Choroid plexus epithelial cell (primary cell): ENCODE measurements around the gene PTPRU.

Experiments used
- DNase-seq: peaks from one replicate; pipeline ENCODE4 v3.0.0-alpha.2; 2010; ENCODE audit warnings: low read depth
- H3K4me3 ChIP-seq: 2 replicates; pipeline ENCODE4 v1.5.1; 2011; ENCODE audit warnings: low read depth, mild to moderate bottlenecking, control low read depth, low read length, moderate library complexity
- CTCF ChIP-seq: conservative IDR thresholded peaks from 2 replicates; pipeline ENCODE4 v1.5.1; 2011; ENCODE audit warnings: low read depth, mild to moderate bottlenecking, control low read depth, inconsistent platforms, low read length, moderate library complexity

Gene PTPRU

GRCh38 chr1:29266912-29267311, 30.6 kb downstream of the PTPRU start:
- TF ChIP-seq CTCF, result no peak
- no peak overlapping the region for H3K4me3 ChIP-seq
- no peak for DNase-seq

- TF ChIP-seq CTCF, result no peak
- DNase-seq, result no peak
- H3K4me3 ChIP-seq, result no peak overlapping the region
These were observed 31.2 kb downstream of the PTPRU start for GRCh38 chr1:29267321-29268070.

GRCh38 chr1:29269382-29269781, 33.1 kb downstream of the PTPRU start:
- H3K4me3 ChIP-seq, result no peak overlapping the region
- no peak for DNase-seq
- no peak for TF ChIP-seq CTCF

GRCh38 chr1:29270929-29271521, 34.7 kb downstream of the PTPRU start:
- no peak for TF ChIP-seq CTCF
- no peak for DNase-seq
- no peak overlapping the region for H3K4me3 ChIP-seq

- H3K4me3 ChIP-seq, result no peak overlapping the region
- peak; percentile 78 for DNase-seq
- peak; percentile 0 for TF ChIP-seq CTCF
These were observed 35.4 kb downstream of the PTPRU start for GRCh38 chr1:29271724-29272123.

GRCh38 chr1:29272147-29272907, 36.0 kb downstream of the PTPRU start:
- TF ChIP-seq CTCF, result peak; percentile 0
- H3K4me3 ChIP-seq, result no peak overlapping the region
- DNase-seq, result no peak

- no peak for TF ChIP-seq CTCF
- H3K4me3 ChIP-seq, result no peak overlapping the region
- no peak for DNase-seq
These were observed 39.1 kb downstream of the PTPRU start for GRCh38 chr1:29275435-29275834.
